Transverse colon (tissue), 4 donors: ENCODE results near the gene SNX6.

Source experiments
- EP300 ChIP-seq: sonication (generic); formaldehyde crosslinking; IDR thresholded peaks from one replicate; pipeline ENCODE4 v1.6.1; 2017; ENCODE audit warnings: antibody characterized with exemption, low read depth
- POLR2A ChIP-seq: fragments of 450-650 bp; IDR thresholded peaks from one replicate; pipeline ENCODE4 v1.6.1; 2016; ENCODE audit warnings: antibody characterized with exemption, mild to moderate bottlenecking, moderate library complexity
- POLR2AphosphoS5 ChIP-seq, 3 donors: sonication (generic); formaldehyde crosslinking; IDR thresholded peaks; one replicate each; pipeline ENCODE4 v1.6.1; 2016; ENCODE audit warnings: antibody characterized with exemption in 3 of 3
- TF ChIP-seq, protein P1 (sequence below), 5 experiments: fragments of 200-600 bp in 3 of 5; fragments of 450-650 bp in 2 of 5; sonication (generic) in 3 of 5; IDR thresholded peaks; 1 replicate in 2 of 5; 2 replicates in 3 of 5; pipeline ENCODE4 v1.5.1; 2016 to 2017; ENCODE audit warnings: antibody characterized with exemption in 5 of 5, inconsistent platforms in 3 of 5, mild to moderate bottlenecking in 2 of 5, moderate library complexity in 1 of 5

DNA sequence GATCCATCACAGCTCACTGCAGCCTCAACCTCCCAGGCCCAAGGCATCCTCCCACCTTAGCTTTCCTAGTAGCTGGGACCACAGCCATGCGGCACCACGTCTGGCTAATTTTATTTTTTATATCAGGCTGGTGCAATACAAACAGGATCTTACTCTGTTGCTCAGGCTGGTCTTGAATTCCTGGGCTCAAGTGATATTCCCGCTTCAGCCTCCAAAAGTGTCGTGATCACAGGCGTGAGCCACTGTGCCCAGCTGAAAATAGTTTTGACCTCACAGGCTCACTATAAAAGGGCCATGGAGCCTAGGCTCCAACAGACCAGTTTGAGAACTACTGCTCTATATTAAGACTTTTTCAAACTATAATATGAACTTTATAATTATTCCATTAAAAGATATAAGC, 37.3 kb downstream of the SNX6 start:
- TF ChIP-seq POLR2A (no peak), POLR2AphosphoS5 (IDR thresholded peaks at IDR 0.05) (no peak), EP300 (no peak)
- TF ChIP-seq, protein P1, sequence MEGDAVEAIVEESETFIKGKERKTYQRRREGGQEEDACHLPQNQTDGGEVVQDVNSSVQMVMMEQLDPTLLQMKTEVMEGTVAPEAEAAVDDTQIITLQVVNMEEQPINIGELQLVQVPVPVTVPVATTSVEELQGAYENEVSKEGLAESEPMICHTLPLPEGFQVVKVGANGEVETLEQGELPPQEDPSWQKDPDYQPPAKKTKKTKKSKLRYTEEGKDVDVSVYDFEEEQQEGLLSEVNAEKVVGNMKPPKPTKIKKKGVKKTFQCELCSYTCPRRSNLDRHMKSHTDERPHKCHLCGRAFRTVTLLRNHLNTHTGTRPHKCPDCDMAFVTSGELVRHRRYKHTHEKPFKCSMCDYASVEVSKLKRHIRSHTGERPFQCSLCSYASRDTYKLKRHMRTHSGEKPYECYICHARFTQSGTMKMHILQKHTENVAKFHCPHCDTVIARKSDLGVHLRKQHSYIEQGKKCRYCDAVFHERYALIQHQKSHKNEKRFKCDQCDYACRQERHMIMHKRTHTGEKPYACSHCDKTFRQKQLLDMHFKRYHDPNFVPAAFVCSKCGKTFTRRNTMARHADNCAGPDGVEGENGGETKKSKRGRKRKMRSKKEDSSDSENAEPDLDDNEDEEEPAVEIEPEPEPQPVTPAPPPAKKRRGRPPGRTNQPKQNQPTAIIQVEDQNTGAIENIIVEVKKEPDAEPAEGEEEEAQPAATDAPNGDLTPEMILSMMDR (IDR thresholded peaks at IDR 0.05) = no peak
